ENCODE measurements around the gene GPR137. TPM values are rescaled to one million over a fixed set of nuclear protein-coding genes. Genes with fewer than 3 reads are reported as not detected.

The GPR137 gene
- total and polyA plus RNA-seq, 9 of the 15 experiments (the other 6 are each of a cell fraction or from before 2014, with no cell fraction given): 0.32 to 26.7 (median 10.7) TPM

GRCh38 chr11:64246871-64247728, 38.5 kb upstream of the GPR137 start, which contains the start of gene PPP1R14B (continued):
- TF ChIP-seq SAP30 (IDR thresholded peaks at IDR 0.05; ENCODE audit: borderline replicate concordance, insufficient read depth, low read depth, low read length, poor library complexity, severe bottlenecking) (no peak), ZNF830 (CRISPR knock-in tag; IDR thresholded peaks at IDR 0.05) (no peak), ZNF740 (CRISPR knock-in tag; IDR thresholded peaks at IDR 0.05) (no peak), ZNF740 (tag; IDR thresholded peaks at IDR 0.05) (no peak), SNAPC5 (CRISPR knock-in tag; IDR thresholded peaks at IDR 0.05) (no peak), NKRF (IDR thresholded peaks at IDR 0.05; ENCODE audit: borderline replicate concordance) (peak; percentile 94), ADNP (tag; IDR thresholded peaks at IDR 0.05) (no peak), ZBTB40 (IDR thresholded peaks at IDR 0.05) (peak; percentile 78), ZBTB40 (CRISPR knock-in tag; IDR thresholded peaks at IDR 0.05) (no peak), FOXM1 (IDR thresholded peaks at IDR 0.05; ENCODE audit: low read depth) (peak; percentile 23; the same call in 1 of the 2 replicates), FOXM1 (CRISPR knock-in tag; IDR thresholded peaks at IDR 0.05; ENCODE audit: low read depth) (0 out of 2 replicates have a peak, but pooled peaks have one; percentile 48), CREB3 (tag; conservative IDR thresholded peaks at IDR 0.05; ENCODE audit: low read depth) (0 out of 2 replicates have a peak, but pooled peaks have one; percentile 12), ZNF766 (CRISPR knock-in tag; conservative IDR thresholded peaks at IDR 0.05) (no peak)
